NB4 (cell line): ENCODE measurements around the gene CCIN.

Source experiments
- DNase-seq: peaks from one replicate; pipeline ENCODE4 v3.0.0; 2010; ENCODE audit warnings: low read depth
- H3K4me3 ChIP-seq: one replicate; pipeline ENCODE4 v1.5.1; 2011; ENCODE audit warnings: mild to moderate bottlenecking, low read depth, low read length, moderate library complexity
- CTCF ChIP-seq: IDR thresholded peaks from one replicate; pipeline ENCODE4 v1.5.1; 2012; ENCODE audit warnings: low read depth, low read length
- MAX ChIP-seq: IDR thresholded peaks from 2 replicates; pipeline ENCODE4 v1.6.1; 2011; ENCODE audit warnings: low read depth, low read length
- MYC ChIP-seq: IDR thresholded peaks from 2 replicates; pipeline ENCODE4 v1.6.1; 2011; ENCODE audit warnings: low read depth, low read length
- POLR2A ChIP-seq: IDR thresholded peaks from 2 replicates; pipeline ENCODE4 v1.6.1; 2011; ENCODE audit warnings: mild to moderate bottlenecking; ENCODE audit not compliant: insufficient read length; ENCODE audit errors: extremely low read depth

The CCIN gene

GRCh38 chr9:36141761-36142160, 27.4 kb upstream of the CCIN start:
- no peak for TF ChIP-seq MAX
- TF ChIP-seq MYC, result no peak
- no peak overlapping the region for H3K4me3 ChIP-seq
- DNase-seq, result no peak

GRCh38 chr9:36142510-36143244, 26.5 kb upstream of the CCIN start:
- DNase-seq, result peak; percentile 51
- TF ChIP-seq POLR2A, result no peak
- H3K4me3 ChIP-seq, result no peak overlapping the region

- no peak for DNase-seq
- no peak overlapping the region for H3K4me3 ChIP-seq
- TF ChIP-seq CTCF (no peak), MAX (peak; percentile 34)
Observed at GRCh38 chr9:36143245-36143641, 25.9 kb upstream of the CCIN start.

- H3K4me3 ChIP-seq, result no peak overlapping the region
- no peak for DNase-seq
- TF ChIP-seq MYC (no peak), MAX (no peak), CTCF (no peak), POLR2A (no peak)
Observed at GRCh38 chr9:36144309-36145232, 24.6 kb upstream of the CCIN start.

GRCh38 chr9:36145970-36146369, 23.2 kb upstream of the CCIN start:
- no peak for DNase-seq
- TF ChIP-seq MAX (no peak), CTCF (no peak), MYC (no peak), POLR2A (no peak)
- H3K4me3 ChIP-seq, result no peak overlapping the region

- TF ChIP-seq CTCF (no peak), POLR2A (no peak), MYC (no peak), MAX (no peak)
- no peak overlapping the region for H3K4me3 ChIP-seq
- no peak for DNase-seq
Observed at GRCh38 chr9:36146651-36147050, 22.5 kb upstream of the CCIN start.
